ENCODE results near the gene C8A.

- no peak for TF ChIP-seq EZH2 (IDR thresholded peaks at IDR 0.05; ENCODE audit: insufficient read depth, poor library complexity, severe bottlenecking)
- no peak for TF ChIP-seq EZH2phosphoT487 (IDR thresholded peaks at IDR 0.05; ENCODE audit: insufficient read depth, low read depth)
Measured at GRCh38 chr1:56963667-56964066, 109.1 kb downstream of the C8A start.
